NCI-H2107 treated with DMSO at 0.1 percent for 48 hours (cell line): ENCODE measurements around the gene KCNK3.
A peak's percentile ranks its signal among the peaks of the same experiment; 100 is the strongest.
"Not testable (repeated sequence)": the region's sequence is repeated elsewhere in the genome, so short reads cannot be mapped to it uniquely, and the experiment has no call there.

ENCODE experiments used
- DNase-seq: peaks from one replicate; lab custom pipeline; 2025; ENCODE audit not compliant: unreplicated experiment; lab: John Stamatoyannopoulos, UW

KCNK3 gene

GRCh38 chr2:26665296-26665695, 27.2 kb upstream of the KCNK3 start:
- not testable (repeated sequence) for DNase-seq

- no peak for DNase-seq
These were observed 25.9 kb upstream of the KCNK3 start for GRCh38 chr2:26666671-26667070.

GRCh38 chr2:26668041-26668440, 24.5 kb upstream of the KCNK3 start:
- DNase-seq, result no peak

DNA sequence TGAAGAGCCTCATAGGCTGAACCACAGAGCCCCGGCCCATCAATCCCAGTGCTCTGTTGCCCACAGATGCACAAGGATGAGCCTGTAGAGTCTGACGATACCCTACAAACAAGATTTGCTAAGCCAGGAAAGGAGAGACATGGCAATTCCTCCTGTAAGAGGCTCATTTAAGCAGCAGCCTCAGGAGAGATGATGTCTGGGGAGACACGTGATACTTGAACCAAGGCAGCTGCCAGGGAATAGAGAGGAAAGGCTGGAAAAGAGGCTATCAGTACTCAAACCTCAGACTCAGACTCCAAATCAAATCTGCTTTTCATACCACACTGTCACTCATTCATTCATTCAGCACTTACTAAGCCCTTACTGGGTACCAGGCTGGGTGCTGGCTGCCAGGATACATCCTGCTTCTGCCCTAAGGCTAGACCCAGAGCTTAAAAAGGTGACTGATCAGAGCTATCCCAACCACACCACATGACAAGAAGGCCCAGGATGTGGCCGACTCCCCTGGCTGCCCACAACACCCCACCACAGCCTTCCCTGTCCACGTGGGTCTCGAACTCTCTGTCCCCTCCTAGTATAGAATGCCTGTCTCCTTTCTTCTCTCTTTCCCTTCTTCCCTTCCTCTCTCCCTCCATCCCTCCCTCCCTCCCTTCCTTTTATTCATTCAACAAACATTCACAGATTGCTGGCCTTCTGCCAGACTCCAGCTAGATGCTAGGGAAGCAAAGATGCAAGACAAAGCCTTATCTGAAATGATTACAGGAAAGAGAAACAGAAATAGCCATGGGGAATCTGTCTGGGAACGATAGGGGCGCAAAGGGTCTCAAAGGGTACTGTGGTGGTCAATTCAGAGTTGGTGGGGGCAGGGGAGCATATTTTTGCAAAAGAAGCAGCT, 23.4 kb upstream of the KCNK3 start:
- DNase-seq, result no peak

GRCh38 chr2:26670171-26670570, 22.4 kb upstream of the KCNK3 start:
- DNase-seq, result no peak

DNA sequence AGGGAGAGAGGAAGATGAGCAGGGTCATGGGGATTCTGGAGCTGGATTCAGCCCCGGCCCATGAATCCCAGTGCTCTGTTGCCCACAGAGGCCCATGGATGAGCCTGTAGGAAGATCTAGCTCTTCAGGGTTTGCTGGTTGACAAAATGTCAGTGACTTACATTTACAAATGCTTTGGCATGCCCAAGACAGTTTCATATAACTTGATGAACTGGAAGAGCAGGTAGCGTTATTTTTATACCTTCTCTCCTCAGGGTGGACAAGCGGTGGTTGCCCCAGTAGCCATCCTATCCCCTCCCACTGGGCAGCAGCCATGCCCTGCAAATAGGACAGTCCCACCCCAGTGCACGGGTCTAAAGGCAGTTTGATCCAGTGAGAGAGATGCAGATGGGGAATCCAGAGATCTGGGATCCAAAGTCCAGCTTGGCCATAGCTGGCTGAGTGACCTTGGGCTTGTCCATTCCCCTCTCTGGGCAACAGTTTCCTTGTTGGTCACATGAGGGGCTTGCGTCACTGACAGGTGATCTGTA, 21.5 kb upstream of the KCNK3 start:
- DNase-seq, result no peak

- DNase-seq, result no peak
These were observed 20.8 kb upstream of the KCNK3 start for GRCh38 chr2:26671691-26672090.

- no peak for DNase-seq
These were observed 20.3 kb upstream of the KCNK3 start for GRCh38 chr2:26672112-26672817.

DNA sequence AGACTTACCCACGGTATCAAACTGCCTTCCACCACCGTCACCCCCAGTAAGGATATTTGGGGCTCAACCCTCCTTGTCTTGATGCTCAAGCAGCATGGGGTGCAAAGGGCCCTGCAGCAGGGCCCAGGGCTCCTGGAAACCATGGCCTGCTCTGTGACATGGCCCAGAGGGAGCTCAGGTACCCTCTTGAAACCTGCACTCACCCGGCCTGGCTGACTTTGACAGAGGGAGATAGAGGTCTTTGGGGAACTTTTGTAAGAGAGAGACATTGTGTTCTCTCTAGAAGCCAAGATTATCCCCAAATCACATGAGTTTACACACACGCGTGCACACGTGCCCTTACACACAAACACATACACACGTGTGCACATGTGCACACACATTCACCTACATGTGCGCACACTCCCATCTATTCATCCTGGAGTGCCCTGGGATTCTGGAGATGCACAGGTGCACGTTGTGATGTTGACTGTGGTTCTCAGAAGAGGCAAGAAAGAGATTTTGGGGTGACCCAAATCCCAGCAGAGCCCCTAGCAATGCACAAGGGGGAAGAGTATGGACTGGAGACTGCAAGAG, 19.6 kb upstream of the KCNK3 start:
- DNase-seq, result no peak

- no peak for DNase-seq
These were observed 18.3 kb upstream of the KCNK3 start for GRCh38 chr2:26674002-26674751.

DNA sequence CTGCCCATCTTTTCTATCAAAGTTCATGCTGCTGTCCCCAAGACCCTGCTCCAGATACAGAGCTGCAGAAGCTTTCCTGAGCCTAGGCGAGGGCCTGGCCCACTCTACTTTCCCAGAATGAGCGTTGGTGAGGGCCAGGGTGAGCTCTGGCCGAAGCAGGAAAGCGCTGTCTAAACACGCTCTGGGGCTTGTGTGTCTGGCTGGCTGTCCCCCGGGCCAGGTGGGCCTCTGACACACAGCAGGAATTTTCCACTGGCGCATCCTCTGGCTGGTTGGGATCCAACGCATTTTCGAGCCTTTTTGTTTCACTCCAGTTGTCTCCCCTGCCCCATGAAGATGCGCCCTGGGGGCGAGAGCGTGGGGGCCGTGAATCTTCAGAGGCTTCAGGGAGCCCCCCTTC, 17.8 kb upstream of the KCNK3 start:
- DNase-seq, result no peak

- no peak for DNase-seq
These were observed 16.8 kb upstream of the KCNK3 start for GRCh38 chr2:26675651-26676255.

GRCh38 chr2:26678035-26678434, 14.5 kb upstream of the KCNK3 start:
- DNase-seq, result no peak

- DNase-seq, result no peak
These were observed 12.7 kb upstream of the KCNK3 start for GRCh38 chr2:26679867-26680266.

DNA sequence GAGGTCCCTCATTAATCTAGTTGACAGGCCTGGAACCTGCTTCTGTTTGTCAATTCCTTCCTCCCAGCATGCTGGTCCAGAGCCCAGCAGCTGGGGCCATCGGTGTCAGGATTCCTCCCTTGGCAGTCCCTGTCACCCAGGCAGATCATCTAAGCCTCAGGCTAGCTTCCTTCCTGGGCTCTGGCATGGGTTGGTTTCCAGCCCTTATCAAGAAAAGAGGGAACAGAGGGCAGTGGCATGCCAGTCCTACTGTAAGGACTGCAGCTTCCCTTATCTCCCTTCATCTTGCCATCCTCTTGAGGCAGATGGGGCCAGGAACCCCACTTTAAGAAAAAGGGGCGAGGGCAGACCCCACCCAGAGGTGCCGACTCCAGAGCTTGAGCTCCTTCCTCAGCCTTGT, 10.9 kb upstream of the KCNK3 start:
- no peak for DNase-seq

- no peak for DNase-seq
These were observed 10.4 kb upstream of the KCNK3 start for GRCh38 chr2:26682155-26682554.

- no peak for DNase-seq
These were observed 8.9 kb upstream of the KCNK3 start for GRCh38 chr2:26683583-26683982.

- DNase-seq, result no peak
These were observed 7.2 kb upstream of the KCNK3 start for GRCh38 chr2:26685341-26685740.

- DNase-seq, result peak; percentile 49
These were observed 6.3 kb upstream of the KCNK3 start for GRCh38 chr2:26685989-26686839.

DNA sequence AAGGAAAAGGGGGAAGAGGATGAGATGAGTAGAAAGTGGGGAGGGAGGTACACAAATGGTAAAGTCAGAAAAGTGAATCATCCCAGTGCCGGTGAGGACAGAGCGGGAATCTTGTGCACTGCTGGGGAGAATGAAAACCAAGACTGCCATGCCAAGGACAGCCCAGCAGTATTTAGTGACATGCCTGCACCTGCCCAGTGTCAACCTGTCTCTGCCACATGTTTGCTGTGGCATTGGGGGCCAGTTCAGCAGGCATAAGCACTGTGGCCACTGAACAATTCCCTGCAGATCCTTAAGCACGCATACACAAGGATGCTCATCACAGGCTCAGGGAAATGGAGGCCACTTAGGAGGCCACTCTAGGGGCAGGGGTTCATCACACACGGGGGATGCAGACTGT, 5.2 kb upstream of the KCNK3 start:
- DNase-seq, result peak; percentile 75
